HG03097 (cell line): ENCODE results near the gene LGSN.
"Not testable (repeated sequence)": the region's sequence is repeated elsewhere in the genome, so short reads cannot be mapped to it uniquely, and the experiment has no call there.

ENCODE experiments used
- ATAC-seq: cut with Tn5 transposase; IDR thresholded peaks from one replicate; pipeline ENCODE4 v1.9.1; 2021; ENCODE audit not compliant: unreplicated experiment, low FRiP score

The LGSN gene

DNA sequence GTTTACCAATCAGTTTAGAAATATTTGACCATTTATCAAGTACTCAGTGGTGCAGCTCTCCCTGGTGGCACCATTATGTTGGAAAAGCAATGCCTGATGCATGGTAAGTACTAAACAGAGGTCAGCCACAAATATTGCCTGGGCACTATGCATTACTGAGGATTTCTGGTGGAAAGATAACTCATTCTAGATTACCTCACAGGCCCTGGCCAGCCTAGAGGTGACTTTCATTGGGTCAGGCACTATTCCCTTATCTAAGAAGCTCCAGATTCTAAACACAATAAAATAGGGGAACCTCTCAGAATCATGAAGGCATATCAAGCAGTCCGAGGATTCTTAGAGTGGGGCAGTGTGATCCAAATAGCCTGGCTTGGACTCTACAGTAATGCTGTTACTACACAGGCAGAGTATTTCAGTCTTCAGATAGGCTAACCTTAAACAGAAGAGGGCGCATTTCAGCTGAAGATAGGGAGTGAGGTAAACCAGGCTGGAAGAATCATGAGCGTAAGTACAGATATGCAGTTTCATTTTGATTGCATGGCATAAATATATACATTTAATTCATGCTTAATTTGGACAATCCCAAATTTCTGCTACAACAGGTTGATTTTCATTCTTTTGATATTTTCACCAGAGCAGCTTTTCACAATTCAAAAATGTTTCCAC is 12.1 kb downstream of the LGSN start:
- ATAC-seq, result peak; percentile 50

DNA sequence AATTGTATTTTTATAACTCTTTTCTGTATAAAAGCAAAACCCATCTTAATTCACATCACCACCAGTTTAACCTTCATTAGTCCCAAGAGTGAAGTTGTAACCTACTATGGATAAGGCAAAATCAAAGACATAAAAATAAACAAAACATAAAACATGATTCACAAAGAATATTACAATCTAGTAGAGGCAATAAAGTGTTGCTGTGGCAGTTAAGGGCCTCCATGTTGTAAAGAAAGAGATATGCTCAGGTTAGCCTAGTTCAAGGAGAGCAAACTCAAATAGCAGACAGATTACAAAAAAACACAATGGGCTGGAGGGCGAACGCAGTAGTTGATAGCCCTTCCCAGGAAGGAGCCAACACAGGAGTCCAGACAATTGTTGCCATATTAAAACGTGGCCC is 13.4 kb downstream of the LGSN start:
- ATAC-seq, result no peak

DNA sequence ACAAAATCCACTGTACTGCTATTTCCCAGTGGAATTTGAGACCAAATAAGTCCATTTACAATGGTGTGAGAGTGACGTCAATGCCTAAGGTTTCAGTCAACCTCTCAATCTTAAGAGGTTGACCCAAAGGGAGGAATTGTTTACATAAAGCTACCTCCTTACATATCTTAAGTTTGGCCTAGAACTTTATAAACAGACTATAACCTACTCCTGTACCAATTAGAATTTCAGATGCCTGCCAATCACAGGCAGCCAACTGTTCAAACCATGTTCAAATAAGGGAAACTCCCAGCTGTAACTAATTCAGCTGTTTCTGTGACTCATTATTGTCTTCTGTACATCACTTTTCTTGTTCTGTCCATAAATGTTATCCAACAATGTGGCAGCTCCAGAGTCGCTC is 14.5 kb downstream of the LGSN start:
- no peak for ATAC-seq

DNA sequence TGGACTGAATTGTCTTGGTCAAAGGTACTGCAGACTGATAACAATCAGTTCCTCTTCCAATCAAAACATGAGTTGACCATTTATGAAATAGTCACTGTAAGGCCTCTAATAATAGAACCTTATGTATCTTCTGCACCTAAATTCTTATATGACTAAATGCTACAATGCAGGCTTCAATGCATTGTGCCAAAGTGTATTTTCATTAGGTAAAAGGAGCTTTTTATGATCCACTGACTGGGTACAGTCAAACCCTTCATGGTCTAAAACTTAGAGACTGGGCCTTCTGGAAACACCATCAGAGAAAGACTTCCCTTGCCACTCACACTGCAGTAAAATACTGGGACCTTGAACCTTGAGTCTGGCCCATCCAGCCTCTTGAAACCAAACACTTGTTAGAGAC is 16.3 kb downstream of the LGSN start:
- ATAC-seq, result no peak

DNA sequence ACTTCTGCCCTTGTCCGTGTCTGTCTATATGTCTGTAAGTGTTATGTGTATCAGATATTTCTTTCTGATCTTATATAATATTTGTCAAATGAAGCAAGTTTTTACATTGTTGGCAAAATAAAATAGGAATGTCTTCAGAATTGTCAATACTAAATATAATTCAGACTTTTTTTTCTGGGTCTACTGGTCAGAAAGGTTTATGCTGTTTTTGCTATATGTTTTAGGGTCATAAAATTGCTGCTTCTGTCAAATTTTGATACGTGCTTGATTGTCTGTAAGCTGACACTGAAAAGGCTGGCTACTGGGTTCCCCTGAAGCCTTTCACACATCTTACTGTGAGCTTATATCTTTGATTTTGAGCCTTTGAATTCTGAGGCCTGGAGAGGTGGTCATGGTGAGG is 20.1 kb downstream of the LGSN start:
- ATAC-seq, result no peak

DNA sequence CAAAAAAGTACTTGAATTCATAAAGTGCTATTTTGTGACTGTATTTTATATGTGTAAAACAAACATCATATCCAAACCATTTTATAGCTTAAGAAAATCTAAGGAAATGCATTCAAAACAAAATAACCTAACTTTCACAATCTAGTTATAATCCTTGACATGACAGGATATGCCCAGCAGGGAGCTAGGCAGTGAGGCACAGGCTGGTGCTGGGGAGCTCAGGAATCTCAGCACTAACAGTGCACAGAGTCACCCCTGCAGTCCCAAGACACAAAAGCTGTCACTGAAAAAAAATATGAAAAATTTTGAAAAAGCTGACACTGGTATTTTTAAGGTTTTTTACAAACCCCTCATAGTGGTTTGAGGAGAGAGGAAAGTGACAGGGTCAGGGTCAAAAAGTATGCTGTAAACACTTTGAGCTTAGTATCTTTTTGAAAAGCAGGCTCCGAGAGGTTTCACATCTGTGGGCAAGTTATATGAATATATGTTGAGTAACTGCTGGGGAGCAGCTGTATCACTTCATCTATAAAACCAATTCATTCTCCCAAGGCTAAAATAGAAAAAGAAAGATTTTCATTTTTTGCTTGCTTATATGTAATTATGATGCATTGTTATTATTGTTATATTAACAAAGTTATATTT is 24.1 kb downstream of the LGSN start:
- no peak for ATAC-seq

DNA sequence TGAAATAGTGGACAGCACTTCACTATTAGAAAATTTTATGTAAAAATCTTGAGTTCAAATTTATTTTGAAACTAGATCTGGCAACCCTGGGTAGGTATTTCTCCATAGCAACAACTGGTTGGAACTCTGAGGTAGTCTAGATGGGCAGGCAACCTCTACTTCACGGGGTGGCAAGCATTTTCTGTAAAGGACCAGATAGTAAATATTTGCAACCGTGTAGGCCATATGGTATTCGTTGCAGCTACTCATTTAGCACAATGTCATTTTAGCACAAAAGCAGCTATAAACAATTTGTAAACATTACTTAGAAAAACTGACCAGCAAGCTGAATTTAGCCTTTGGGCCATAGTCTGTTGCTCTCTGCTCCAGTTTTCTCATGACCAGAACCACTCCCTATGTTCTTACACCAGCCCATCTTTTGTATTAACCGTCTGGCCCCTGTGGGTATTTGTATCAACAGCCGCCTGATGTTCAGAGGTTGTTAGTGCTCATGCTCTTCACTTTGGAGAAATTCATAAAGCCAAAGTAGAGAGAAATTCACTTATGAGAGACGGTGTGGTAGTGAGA is 29.2 kb downstream of the LGSN start:
- no peak for ATAC-seq

DNA sequence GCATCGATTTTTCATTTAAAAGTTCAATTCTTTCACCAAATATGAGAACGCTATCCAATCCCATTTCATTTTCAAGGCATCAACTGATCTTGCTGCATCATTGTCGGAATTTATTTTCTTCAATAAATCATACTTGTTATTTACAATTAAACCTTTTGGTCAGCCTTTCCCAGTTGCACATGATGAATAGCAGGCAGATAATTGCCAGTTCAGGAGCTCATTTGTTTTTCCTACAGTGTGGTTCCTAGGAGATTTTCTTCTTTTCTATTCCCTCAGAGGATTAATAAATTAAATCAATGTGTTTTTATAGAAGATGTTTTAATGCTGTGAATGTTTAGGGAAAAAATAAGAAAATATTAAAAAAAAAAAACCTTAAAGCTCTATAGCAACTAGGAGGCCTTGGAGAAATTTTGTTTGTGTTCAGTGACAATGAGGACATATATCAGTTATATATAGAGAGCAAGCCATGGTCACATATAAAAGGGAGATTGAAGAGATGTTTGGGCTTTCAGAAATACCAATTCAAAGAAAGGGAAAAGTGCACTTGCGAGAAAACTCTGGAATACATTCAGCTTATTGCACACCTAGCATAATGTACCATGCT is 30.4 kb downstream of the LGSN start:
- ATAC-seq, result no peak

DNA sequence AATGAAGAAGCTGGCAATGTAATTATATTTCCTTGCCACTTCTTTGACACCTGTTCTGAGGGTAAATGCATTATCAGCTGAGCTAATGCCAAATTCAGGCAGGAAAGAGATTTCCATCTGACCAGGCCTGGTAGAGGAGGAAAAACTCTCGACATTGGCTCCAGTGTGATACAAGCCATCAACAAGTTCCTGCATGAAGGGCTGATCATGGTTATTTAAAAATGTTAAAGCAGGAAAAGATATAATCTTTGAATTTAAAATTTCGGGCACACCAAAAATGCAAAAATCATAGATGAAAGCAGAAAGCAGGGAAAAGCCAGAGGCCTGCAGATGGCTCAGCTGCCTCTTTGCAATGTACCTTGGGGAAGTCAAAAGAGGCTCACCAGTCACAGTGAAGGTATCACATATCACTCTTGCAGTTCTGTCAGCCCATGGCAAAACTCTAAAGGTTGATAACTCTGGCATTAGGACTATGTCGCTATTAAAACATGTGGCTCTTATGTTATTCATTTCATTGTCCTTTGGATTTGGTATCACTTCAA is 39.1 kb downstream of the LGSN start:
- no peak for ATAC-seq

DNA sequence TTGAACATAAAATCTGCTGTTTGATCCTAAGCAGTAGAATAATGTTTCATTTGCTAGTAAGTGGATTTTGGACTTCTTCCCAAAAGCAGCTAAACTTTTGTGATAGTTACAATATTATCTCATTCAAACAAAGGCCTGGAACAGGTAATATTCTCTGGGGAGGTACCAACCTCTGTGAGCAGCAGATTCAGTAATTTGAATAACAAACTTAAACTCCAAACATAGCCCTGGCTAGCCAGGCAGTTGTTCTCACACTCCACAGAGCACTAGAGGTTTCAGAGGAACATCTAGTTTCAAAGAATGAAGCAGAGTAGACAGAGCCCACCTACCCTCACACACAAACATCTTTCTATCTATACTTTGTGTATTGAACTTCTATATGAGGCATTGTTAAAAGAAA is 40.9 kb downstream of the LGSN start:
- ATAC-seq, result no peak

DNA sequence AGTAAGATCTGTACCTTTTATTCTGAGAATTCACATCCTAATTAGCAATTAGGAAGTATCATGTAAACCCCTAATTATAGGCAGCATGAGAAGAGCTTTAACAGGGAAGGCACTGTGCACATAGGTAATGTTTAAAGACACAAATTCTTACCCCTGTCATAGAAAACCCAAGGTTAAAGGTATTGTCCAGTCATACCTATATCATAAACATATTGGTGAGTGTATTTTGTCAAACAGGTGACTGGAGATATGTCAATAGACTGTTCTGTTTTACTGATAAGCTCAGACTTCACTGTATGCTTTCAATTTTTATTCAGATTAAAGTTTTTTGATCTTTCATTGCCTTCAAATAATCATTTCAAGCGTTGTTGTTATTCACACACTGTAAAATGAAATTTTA is 43.8 kb downstream of the LGSN start:
- no peak for ATAC-seq

DNA sequence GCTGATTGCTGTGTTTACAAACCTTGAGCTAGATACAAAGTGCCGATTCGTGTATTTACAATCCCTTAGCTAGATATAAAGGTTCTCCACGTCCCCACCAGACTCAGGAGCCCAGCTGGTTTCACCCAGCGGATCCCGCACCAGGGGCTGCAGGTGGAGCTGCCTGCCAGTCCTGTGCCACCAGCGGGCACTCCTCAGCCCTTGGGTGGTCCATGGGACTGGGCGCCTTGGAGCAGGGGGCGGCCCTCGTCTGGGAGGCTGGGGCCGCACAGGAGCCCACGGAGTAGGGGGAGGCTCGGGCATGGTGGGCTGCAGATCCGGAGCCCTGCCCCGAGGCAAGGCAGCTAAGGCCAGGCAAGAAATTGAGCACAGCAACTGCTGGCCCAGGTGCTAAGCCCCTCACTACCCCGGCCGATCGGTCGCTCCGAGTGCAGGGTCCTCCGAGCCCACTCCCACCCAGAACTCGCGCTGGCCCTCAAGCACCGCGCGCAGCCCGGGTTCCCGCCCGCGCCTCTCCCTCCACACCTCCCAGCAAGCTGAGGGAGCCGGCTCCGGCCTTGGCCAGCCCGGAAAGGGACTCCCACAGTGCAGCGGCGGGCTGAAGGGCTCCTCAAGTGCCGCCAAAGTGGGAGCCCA is 44.9 kb downstream of the LGSN start:
- ATAC-seq, result not testable (repeated sequence)

DNA sequence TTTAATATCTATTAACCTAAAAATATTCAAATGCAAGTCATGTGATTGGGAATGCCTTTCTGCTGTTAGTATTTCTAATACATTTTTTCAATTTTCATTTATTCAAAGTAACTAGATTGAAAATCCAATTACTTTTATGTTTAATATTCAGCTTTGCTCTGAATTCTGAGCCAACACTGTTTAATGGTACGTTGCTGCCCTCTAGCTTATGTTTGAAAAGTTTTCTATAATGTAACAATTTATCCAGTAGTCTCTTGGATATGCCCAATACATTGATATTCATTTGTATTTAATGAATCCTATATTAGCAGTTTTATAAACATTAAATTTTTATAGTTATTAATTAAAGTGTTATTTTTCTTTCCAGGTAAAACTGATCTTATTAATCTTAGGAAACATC is 47.4 kb downstream of the LGSN start:
- ATAC-seq, result no peak

DNA sequence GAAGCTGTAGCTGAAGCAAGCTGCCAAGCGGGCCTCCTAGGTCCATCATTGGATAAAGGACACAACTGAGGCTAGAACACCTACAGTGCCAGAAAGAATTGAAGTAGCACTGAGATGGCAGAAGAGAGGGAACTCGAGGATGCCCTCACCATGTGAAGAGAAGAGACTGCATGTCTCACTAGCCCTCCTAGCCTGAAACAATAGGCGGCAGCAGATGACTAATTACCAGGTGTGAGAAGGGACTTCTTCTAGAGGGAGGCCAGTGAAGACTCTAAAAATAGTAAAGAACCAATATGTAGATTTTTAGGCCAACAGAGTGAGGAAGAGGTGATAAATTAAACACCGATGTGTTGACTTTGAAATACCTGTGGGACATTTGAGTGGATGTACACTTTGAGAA is 50.3 kb downstream of the LGSN start:
- ATAC-seq, result no peak

DNA sequence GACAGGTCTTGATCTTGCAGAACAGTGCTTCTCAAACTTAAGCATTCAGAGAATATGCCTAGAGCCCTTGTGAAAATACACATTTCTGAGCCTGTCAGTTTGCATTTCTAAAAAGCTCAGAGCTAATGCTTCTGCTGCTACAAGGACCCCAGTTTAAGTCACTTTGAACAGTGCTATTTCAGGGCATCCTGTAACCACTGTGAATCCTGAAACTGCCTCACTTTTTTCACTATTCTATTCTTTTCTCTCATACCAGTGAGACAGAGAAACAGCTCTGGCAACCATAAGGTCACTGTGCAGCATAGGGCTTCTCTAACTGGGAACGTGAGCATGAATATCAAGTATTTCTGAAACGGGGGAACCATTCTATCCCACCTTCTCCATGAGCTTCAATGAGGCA is 51.2 kb downstream of the LGSN start:
- no peak for ATAC-seq

DNA sequence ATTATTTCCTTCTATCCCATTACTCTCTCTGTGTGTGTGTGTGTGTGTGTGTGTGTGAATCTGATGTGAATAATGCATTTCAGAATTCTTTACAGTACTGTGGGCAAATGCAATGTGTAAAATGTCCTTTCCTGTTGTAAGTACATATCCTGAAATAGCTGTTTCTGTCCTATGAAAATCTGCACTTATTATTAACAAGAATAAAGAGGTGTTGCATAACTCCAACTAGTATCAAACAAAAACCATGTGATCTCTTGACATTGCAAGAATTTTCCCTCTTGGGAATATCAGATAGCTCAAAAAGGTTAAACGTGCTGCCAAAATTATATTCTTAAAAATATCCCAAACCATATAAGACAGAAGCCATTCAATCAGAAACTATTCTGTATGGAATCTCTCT is 52.0 kb downstream of the LGSN start:
- ATAC-seq, result no peak

DNA sequence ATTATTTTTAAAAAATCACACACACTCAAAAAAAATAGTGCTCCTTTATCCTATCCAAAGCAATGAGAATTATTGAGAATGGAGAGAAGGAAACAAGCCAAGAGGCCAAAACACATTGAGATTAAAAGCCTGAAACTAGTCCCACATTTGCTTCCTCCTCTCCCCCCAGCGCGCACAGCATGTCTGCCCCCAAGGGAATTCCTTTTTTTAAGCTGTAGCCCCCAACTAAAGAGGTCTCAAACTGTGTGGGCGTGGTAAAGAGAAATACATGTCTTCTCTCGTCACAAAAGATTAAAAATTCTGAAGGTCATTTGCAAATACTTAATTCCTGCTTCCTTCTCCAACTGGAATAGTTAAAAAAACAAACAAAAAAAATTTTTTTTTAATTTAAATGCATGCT is 52.7 kb downstream of the LGSN start:
- ATAC-seq, result no peak

DNA sequence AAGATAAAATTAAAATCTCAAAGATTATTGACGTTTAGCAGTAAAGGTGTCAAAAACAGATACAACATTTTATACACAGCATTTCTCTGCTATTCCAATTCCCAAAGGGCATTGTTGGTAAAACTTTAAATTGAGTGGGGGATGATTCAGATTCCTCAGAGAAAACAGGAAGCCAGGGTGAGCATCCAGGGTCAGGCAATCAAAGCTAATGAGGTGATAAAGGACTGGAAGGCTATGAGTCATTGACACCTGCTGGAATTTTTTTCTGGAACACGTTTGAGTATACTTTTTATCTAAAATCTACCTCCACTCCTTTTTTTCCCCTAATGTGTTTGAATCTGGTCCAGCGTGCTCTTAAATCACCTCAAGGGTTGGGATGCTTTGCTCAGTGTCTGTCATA is 56.3 kb downstream of the LGSN start:
- no peak for ATAC-seq

DNA sequence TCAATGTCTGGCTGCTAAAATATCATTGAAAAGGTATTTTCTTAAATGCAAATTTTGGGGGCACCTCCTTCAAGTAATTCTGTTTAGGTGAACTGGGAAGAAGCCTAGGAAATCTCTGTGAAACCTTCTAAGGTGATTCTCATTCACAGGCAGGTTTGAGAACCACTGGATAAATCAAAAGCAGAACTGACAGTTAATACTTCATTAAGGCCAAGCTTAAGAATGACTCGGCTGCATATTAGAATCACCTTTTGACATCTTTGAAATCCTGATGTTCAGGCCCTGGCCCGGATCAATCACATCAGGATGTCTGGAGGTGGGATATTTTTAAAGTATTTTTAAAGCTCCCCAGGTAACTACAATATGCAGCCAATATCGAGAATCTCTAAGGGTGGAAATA is 58.0 kb downstream of the LGSN start:
- no peak for ATAC-seq

DNA sequence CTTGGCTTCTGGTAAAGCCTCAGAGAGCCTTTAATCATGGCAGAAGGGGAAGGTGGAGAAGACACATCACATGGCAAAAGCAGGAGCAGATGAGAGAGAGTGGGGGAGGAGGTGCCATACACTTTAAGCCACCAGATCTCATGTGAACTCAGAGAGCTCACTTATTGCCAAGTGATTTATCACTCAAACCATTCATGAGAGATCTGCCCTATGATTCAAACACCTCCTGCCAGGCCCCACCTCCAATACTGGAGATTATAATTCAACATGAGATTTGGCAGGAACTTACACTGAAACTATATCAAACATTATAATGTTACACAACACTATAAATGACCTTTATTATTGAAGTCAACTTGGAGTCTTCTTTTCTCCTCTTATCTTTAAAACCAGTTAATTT is 60.6 kb downstream of the LGSN start:
- no peak for ATAC-seq

DNA sequence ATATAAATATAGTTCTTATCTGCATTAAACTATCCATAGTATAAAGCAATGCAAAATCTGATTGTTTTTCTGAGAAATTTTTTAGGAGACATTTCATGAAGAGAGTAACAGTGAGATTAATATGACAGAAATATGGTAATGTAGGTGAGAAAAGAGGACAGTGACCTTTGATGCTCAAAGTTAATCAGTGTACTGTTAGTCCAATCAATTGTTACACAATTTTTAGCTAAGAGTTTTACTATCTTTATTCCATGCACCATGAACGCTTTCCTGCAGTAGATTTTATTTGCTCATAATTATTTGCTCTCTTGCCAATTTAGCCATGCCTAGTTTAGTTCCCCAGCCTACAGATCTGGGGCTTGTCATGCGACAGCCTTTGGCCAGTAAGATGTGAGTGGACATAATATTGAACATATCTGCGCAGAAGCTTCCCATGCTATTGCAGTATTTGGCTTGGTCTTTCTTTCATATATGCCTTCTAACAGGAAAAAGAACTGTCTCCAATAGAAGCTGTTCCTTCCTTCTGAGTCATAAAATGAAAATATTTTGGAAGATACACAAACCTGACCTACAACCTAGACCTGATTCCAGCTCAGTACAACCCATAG is 69.8 kb downstream of the LGSN start:
- ATAC-seq, result no peak
